Omental fat pad (tissue), 4 donors: ENCODE data around the gene GIMAP1. TPM values are rescaled to one million over a fixed set of nuclear protein-coding genes. Genes with fewer than 3 reads are reported as not detected.

Experiments used
- ATAC-seq: fragments of 150-250 bp; one replicate; pipeline ENCODE4 v1.9.1; 2016; ENCODE audit warnings: mild to moderate bottlenecking, moderate library complexity; ENCODE audit not compliant: low FRiP score
- DNase-seq: peaks from one replicate; pipeline ENCODE4 v3.0.0-alpha.2; 2019; ENCODE audit warnings: low spot score
- total RNA-seq, 4 donors: library from RNA; depleted of rRNA; stranded (reverse); fragments of >200 nt; gene quantifications; one replicate each; pipeline ENCODE4 v1.1.0, GENCODE V29; 2016
- TF ChIP-seq, protein P1 (sequence below), 3 donors: fragments of 450-650 bp; IDR thresholded peaks; one replicate each; pipeline ENCODE4 v1.5.1; 2016 to 2017; ENCODE audit warnings: antibody characterized with exemption in 3 of 3, mild to moderate bottlenecking in 3 of 3, moderate library complexity in 2 of 3

Gene GIMAP1
- total RNA-seq, 4 donors from 2014 or later = 2.1 to 32.2 (median 9.0) TPM

DNA sequence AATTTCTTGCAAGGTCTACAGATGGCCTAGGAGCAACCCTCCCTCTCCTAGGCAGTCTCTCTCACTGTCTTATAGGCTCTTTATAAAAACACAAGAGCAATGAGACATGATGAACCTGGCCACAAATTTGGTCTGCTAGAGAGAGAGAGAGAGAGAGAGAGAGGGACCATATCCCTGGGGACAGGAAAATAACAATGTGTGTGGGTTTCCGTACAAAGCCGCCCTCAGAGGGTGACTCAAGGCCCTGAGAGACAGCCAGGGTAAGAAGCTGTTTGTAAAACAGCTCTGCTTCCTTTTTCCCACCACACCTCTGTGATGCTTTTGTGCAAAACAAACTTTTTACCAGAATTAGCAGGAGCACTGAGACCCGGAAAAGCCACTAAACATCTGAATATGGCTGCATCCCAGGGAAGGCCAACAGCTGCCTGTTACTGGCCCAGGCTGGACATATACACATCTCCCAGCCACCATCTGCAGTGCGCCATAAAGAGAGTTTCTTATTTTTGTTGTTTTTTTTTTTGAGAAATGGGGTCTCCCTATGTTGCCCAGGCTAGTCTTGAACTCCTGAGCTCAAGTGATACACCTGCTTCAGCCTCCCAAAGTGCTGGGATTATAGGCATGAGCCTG, 39.2 kb downstream of the GIMAP1 start:
- ATAC-seq (no peak), DNase-seq (no peak)
- TF ChIP-seq, protein P1, sequence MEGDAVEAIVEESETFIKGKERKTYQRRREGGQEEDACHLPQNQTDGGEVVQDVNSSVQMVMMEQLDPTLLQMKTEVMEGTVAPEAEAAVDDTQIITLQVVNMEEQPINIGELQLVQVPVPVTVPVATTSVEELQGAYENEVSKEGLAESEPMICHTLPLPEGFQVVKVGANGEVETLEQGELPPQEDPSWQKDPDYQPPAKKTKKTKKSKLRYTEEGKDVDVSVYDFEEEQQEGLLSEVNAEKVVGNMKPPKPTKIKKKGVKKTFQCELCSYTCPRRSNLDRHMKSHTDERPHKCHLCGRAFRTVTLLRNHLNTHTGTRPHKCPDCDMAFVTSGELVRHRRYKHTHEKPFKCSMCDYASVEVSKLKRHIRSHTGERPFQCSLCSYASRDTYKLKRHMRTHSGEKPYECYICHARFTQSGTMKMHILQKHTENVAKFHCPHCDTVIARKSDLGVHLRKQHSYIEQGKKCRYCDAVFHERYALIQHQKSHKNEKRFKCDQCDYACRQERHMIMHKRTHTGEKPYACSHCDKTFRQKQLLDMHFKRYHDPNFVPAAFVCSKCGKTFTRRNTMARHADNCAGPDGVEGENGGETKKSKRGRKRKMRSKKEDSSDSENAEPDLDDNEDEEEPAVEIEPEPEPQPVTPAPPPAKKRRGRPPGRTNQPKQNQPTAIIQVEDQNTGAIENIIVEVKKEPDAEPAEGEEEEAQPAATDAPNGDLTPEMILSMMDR (IDR thresholded peaks at IDR 0.05) = no peak

DNA sequence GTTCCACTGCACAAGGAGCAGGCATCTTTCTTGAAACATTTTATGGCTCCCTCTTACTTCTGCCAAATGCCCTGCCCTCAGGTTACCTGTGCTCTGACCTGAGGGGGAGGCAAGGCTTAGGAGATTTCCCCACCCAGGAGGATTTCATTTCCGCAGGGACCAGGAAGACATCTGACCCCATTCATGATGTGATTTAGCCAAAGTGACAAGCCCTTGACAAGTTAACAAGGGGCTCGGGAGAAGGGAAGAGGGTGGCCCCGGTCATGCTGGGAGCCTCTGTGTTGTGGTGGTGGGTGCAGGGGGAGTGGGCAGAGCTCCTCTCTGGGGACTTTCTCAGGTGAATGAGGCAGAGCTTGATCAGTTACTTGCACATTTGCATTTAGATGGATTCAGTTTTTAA, 39.8 kb downstream of the GIMAP1 start:
- TF ChIP-seq, protein P1 (IDR thresholded peaks at IDR 0.05) = no peak
- DNase-seq (no peak), ATAC-seq (no peak)

DNA sequence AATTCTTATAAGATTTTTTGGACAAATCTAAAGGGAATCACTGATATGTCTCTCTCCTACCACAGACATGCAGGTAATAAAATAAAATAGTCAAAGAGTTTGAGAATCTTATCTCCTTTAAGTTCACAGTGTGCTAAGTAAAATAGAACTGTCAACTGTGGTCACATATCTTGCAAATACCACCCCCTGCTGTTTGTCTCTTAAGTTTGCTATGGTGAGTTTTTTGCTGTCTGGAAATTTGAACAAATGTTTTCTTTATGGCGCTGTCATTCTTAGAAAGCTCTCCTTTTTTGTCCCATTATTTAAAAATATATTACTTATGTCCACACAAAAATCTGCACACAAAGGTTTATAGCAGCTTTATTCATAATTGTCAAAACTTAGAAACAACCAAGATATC, 40.4 kb downstream of the GIMAP1 start:
- no peak for ATAC-seq
- TF ChIP-seq, protein P1 (IDR thresholded peaks at IDR 0.05) = no peak
- DNase-seq = no peak

DNA sequence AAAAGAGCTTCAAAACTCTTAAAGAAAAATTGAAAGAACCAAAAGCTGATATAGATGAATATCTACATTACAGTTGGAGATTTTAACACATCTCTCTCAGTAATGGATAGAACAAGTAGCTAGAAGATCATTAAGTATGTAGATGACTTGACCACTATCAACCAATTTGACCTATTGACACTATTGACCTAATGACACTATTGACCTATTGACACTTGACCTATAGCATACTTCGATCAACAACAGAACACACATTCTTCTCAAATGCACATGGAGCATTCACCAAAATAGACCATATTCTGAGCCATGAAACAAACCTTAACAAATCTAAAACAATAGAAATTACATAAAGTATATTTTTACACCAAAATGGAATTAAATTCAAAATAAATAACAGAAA, 43.1 kb downstream of the GIMAP1 start:
- ATAC-seq = no peak
- no peak for DNase-seq
- TF ChIP-seq, protein P1 (IDR thresholded peaks at IDR 0.05) = no peak

DNA sequence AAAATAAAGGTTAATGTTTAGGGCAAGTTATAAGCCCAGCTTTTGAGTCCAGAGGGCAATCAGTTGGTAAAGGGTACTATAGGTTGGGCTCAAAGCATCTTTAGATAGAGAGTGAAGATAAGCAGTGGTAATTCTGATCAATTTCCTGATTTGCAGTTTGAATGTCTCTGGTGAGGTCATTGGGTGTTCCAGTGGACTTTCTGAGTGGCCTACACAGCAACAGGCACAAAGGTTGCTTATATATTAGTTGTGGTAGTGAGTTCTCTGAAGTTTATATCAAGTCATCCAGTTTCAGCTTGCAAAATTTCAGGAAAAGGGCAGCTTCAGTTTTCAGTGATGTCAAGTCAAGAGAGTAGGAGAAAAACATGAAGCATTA, 49.9 kb downstream of the GIMAP1 start:
- TF ChIP-seq, protein P1 (IDR thresholded peaks at IDR 0.05) = no peak
- DNase-seq (no peak), ATAC-seq (no peak)

DNA sequence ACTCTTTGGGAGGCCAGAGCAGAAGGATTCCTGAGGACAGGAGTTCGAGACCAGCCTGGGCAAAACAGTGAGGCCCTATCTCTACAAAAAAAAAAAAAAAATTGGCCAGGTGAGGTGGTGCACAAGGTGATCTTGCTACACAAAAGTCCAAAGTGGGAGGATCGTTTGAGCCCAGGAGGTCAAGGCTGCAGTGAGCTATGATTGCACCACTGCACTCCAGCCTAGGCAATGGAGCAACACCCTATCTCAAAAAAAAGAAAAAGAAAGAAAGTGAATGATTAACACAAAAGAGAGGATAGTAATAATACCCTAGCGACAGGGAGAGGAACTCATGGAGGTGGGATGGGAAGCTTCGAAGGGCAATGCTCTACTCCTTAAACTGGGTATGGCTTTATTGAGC, 53.4 kb downstream of the GIMAP1 start:
- TF ChIP-seq, protein P1 (IDR thresholded peaks at IDR 0.05) = no peak
- no peak for DNase-seq
- ATAC-seq = no peak

Other genes with a start within 250 kb of the GIMAP1 start
- gene GIMAP7, start 201.7 kb upstream of the GIMAP1 start, total RNA-seq = 100 to 1,000 TPM in 1 of 4 donors, 10 to 100 TPM in 2, 1 to 10 TPM in 1; 5.8 to 102 (median 27.2) TPM
- gene GIMAP4, start 149.2 kb upstream of the GIMAP1 start, total RNA-seq = 100 to 1,000 TPM in 1 of 4 donors, 10 to 100 TPM in 3; 16.1 to 135 (median 47.8) TPM
- gene GIMAP6, start 84.2 kb upstream of the GIMAP1 start, total RNA-seq = 100 to 1,000 TPM in 1 of 4 donors, 10 to 100 TPM in 3; 16.8 to 135 (median 48.3) TPM
- gene GIMAP2, start 30.9 kb upstream of the GIMAP1 start, total RNA-seq = 10 to 100 TPM; 10.1 to 44.0 (median 12.8) TPM
- gene GIMAP5, start 20.8 kb downstream of the GIMAP1 start, total RNA-seq = 100 to 1,000 TPM in 1 of 4 donors, 10 to 100 TPM in 3; 17.0 to 146 (median 56.9) TPM
- gene TMEM176B, start 83.8 kb downstream of the GIMAP1 start, total RNA-seq = 100 to 1,000 TPM in 1 of 4 donors, 10 to 100 TPM in 3; 35.9 to 122 (median 80.0) TPM
- gene TMEM176A, start 84.2 kb downstream of the GIMAP1 start, total RNA-seq = 100 to 1,000 TPM in 1 of 4 donors, 10 to 100 TPM in 3; 18.1 to 105 (median 48.6) TPM
- gene AOC1, start 135.9 kb downstream of the GIMAP1 start, total RNA-seq = not detected